ENCODE results near the gene ATP11B.
A peak's percentile ranks its signal among the peaks of the same experiment; 100 is the strongest.
"Not testable (repeated sequence)": the region's sequence is repeated elsewhere in the genome, so short reads cannot be mapped to it uniquely, and the experiment has no call there.

ATP11B gene

DNA sequence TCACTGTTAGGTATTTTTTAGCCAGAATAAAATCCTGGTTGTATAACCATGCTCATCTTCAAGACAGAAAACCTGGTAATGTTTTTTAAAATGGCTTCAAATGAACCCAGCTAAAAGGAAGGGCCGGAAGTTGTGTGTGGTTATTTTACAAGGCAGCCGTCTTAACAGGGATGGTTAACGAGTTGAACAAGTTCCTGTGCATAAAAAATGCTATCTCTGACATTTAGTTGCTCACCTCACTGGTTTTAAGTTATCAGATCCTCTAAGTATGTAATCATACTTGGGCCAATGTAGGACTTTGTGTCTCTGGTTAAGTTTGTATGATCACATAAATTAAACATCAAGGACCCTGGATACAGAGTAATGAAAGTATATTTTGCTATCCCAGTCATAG, 2.1 kb downstream of the ATP11B start:
- DNase-seq: peak in 1 of 2 experiments; percentile 18

GRCh38 chr3:182796310-182796709, 3.0 kb downstream of the ATP11B start:
- no peak for DNase-seq

DNA sequence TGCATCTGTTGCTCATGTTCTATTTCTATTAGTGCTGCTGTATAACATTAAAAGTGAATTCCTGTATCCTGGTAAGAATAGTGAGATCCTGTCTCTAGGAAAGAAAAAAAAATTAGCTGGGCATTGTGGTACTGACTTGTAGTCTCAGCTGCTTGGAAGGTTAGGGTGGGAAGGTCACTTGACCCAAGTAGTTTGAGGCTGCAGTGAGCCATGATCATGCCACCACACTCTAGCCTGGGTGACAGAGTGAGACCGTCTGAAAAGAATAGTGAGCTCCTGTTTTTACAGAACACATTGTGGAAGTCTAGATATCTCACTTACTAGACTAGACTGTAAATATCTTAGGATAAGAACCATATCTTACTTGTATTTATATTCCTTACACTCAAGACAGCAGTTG, 4.6 kb downstream of the ATP11B start:
- DNase-seq: no peak

DNA sequence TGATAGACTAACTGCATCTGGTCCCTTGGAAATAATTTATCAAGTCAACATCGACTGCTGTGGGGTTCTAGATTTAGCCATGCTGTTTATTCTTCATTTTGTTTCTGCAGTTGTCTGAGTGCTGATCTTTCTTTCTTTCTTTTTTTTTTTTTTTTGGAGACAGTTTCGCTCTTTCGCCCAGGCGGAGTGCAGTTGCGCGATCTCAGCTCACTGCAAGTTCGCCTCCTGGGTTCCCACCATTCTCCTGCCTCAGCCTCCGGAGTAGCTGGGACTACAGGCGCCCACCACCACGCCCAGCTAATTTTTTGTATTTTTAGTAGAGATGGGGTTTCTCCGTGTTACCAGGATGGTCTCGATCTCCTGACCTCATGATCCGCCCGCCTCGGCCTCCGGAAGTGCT, 5.8 kb downstream of the ATP11B start:
- not testable (repeated sequence) for DNase-seq

DNA sequence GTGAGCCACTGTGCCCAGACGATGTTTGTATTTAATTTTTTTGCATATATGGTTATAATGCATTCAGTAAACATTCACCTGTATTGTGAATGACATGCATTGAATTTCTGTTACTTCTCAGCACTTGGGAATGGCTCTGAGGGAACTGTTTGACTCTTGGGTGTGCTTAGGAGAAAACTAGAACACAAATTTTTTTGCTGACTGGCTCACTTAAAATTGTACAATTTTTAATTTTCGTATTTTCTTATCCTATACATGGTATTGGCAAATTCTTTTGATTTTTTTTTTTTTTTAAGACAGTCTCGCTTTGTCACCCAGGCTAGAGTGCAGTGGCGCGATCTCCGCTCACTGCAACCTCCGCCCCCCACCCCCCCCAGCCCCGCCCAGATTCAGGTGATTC, 7.2 kb downstream of the ATP11B start:
- DNase-seq: no peak

- DNase-seq: no peak
These were observed 9.4 kb downstream of the ATP11B start for GRCh38 chr3:182802413-182803390.

DNA sequence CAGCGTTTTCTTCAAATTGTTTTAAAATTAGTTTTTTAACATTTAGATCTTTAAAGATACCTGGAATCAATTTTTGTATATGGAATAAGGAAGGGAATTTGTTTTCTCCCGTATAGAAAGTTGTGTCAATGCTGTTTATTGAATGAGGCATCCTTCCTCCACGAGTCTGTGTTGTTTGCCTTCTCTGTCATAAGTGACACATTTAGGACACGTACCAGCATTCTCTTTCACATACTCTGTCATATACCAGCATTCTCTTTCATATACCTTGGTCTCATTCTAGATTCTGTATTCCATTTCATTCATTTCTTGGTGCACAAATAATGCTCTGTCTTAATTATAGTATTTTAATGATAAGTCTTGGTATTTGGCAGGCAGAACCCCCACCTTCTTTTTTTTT, 10.3 kb downstream of the ATP11B start:
- no peak for DNase-seq

GRCh38 chr3:182807061-182807460, 13.8 kb downstream of the ATP11B start:
- no peak for DNase-seq

- no peak for DNase-seq
These were observed 14.9 kb downstream of the ATP11B start for GRCh38 chr3:182808041-182808770.

GRCh38 chr3:182809531-182809930, 16.2 kb downstream of the ATP11B start:
- DNase-seq: no peak

DNA sequence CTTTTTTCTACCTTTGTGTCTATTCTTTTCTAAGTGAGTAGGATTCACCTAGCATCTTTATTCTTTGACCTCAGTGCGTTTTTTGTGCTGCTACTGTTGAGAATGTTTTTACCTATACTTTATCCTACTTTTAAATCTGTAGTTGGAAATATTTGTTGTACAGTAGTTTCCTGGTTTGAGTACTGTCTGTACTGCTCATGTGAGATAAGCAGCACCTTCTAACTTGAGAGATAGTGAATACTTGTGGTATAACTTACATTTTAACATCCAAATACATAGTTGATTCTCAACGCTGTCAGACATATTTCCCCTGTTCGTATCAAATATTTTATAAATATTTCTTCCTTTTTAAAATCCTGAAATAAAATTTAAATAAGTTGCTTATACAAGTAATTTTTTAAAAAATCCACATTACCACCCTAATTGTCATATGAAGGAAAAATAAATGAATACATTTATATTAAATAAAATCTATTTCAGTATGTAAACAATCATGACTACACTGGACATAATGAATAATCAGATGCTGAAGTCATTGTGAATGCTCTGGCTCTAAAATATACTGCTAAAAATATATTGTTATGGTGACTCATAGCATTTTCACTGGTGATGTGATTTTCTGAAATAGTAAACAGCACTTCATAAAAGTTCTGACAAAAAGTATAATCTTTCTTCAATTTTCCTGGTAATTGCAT, 17.4 kb downstream of the ATP11B start:
- no peak for DNase-seq

GRCh38 chr3:182811269-182811596, 17.9 kb downstream of the ATP11B start:
- DNase-seq: no peak

GRCh38 chr3:182812123-182812522, 18.8 kb downstream of the ATP11B start:
- no peak for DNase-seq

- no peak for DNase-seq
These were observed 21.2 kb downstream of the ATP11B start for GRCh38 chr3:182814419-182815062.

GRCh38 chr3:182816181-182816580, 22.9 kb downstream of the ATP11B start:
- no peak for DNase-seq

- DNase-seq: no peak
These were observed 25.1 kb downstream of the ATP11B start for GRCh38 chr3:182818296-182818978.

GRCh38 chr3:182821221-182821981, 28.1 kb downstream of the ATP11B start:
- no peak for DNase-seq

DNA sequence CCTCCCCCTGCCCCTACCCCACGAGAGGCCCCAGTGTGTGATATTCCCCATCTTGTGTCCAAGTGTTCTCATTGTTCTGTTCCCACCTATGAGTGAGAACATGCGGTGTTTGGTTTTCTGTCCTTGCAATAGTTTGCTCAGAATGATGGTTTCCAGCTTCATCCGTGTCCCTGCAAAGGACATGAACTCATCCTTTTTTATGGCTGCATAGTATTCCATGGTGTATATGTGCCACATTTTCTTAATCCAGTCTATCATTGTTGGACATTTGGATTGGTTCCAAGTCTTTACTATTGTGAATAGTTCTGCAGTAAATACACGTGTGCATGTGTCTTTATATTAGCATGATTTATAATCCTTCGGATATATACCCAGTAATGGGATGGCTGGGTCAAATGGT, 29.0 kb downstream of the ATP11B start:
- not testable (repeated sequence) for DNase-seq

DNA sequence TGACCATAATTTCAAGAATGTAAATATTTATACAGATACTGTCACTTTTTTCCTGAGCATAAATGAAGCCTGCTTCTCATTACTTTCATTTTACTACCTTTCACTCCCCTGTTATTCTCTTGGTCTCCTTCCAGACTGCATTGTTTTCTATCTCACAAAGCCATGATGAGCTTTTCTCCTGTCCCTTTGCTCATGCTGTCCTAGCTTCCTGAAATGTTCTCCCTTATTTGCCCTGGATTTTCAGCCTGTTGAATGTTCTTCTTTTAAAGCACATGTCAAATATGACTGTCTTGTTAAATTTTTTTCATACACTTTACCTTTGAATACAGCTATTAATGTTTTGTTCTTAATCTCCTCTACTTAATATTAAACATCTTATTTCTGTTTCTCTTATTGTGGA, 31.7 kb downstream of the ATP11B start:
- DNase-seq: no peak

- DNase-seq: no peak
These were observed 36.6 kb downstream of the ATP11B start for GRCh38 chr3:182829761-182830405.

DNA sequence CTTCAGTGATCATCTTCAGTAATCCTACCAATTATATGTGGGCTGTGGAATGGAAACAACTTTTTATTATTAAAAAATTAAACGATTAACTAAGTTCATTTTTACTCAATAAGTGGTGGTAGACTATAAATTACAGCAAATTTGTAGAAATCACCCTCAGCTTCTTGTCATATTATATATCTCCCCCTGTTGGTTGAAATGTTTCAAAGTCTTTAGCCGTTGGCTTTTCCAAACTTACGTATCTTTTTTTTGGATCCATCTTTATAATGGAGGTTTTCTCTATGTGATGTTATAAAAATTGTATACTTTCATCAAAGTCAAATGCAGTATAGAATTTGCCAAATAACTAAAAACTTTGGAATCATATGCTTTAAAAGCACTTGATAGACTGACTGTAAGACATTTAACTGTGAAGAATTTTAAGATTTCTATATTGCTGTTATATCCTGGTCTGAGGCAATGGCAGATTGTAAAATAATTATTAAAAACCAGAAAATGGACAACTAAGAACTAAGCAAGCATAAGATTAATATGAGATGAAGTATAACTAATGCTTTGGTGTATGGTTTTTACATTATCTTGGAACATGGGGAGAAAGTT, 44.7 kb downstream of the ATP11B start:
- peak in 1 of 2 experiments; percentile 27 for DNase-seq

Data from SW 1271 (cell line).